Endodermal cell (in vitro differentiated cells): ENCODE results near the gene RINL. TPM values are rescaled to one million over a fixed set of nuclear protein-coding genes. Genes with fewer than 3 reads are reported as not detected.

ENCODE experiments used
- DNase-seq: peaks from one replicate; pipeline ENCODE4 v3.0.0-alpha.2; 2017
- H3K27ac ChIP-seq: 2 replicates; pipeline ENCODE4 v1.5.1; 2013; ENCODE audit warnings: mild to moderate bottlenecking, low read depth, low read length, moderate library complexity
- H3K27me3 ChIP-seq: 2 replicates; pipeline ENCODE4 v1.6.1; 2013; ENCODE audit warnings: mild to moderate bottlenecking, low read length, moderate library complexity; ENCODE audit not compliant: insufficient read depth, control insufficient read depth, poor library complexity, severe bottlenecking
- H3K36me3 ChIP-seq: 2 replicates; pipeline ENCODE4 v1.7.0; 2013; ENCODE audit warnings: mild to moderate bottlenecking, low read length, moderate library complexity; ENCODE audit not compliant: control insufficient read depth, insufficient read depth
- H3K4me1 ChIP-seq: one replicate; pipeline ENCODE4 v1.7.0; 2013; ENCODE audit warnings: low read length; ENCODE audit not compliant: control insufficient read depth, insufficient read depth
- H3K4me3 ChIP-seq: 2 replicates; pipeline ENCODE4 v1.5.1; 2013; ENCODE audit warnings: mild to moderate bottlenecking, low read length, moderate library complexity
- H3K9ac ChIP-seq: 2 replicates; pipeline ENCODE4 v1.6.1; 2013; ENCODE audit warnings: mild to moderate bottlenecking, low read length, moderate library complexity; ENCODE audit not compliant: poor library complexity, severe bottlenecking; ENCODE audit errors: extremely low read depth
- H3K9me3 ChIP-seq: 2 replicates; pipeline ENCODE4 v1.6.1; 2013; ENCODE audit warnings: mild to moderate bottlenecking, low read length, moderate library complexity; ENCODE audit not compliant: control insufficient read depth
- H3K27ac Mint-ChIP-seq: 2 replicates; pipeline ENCODE4 v1.8.0; 2020; ENCODE audit warnings: mixed read lengths
- H3K27me3 Mint-ChIP-seq: 2 replicates; pipeline ENCODE4 v1.8.0; 2021; ENCODE audit warnings: mild to moderate bottlenecking, mixed read lengths; ENCODE audit not compliant: insufficient read depth
- H3K36me3 Mint-ChIP-seq: 2 replicates; pipeline ENCODE4 v1.8.0; 2020; ENCODE audit warnings: low read depth, mixed read lengths
- H3K4me1 Mint-ChIP-seq: 2 replicates; pipeline ENCODE4 v1.8.0; 2020; ENCODE audit warnings: mixed read lengths
- H3K4me3 Mint-ChIP-seq: 2 replicates; pipeline ENCODE4 v1.8.0; 2020; ENCODE audit warnings: mild to moderate bottlenecking, moderate library complexity, mixed read lengths
- H3K9me3 Mint-ChIP-seq: 2 replicates; pipeline ENCODE4 v1.8.0; 2020; ENCODE audit warnings: mild to moderate bottlenecking, mixed read lengths
- CTCF ChIP-seq: fragments of 200-600 bp; sonication (generic); conservative IDR thresholded peaks from 2 replicates; pipeline ENCODE4 v1.5.0; 2021; ENCODE audit warnings: antibody characterized with exemption, mild to moderate bottlenecking
- WGBS, 2 experiments: methylation state at CpG; one replicate each; pipeline versions ENCODE4 v1.1.5 to v1.1.7; 2013; ENCODE audit warnings: missing lambda C conversion rate in 2 of 2, mixed read lengths in 1 of 2; ENCODE audit not compliant: insufficient coverage in 1 of 2, insufficient read length in 1 of 2; 5-methylcytosine and 5-hydroxymethylcytosine counted together
- total RNA-seq, 2 donors: library from RNA; stranded (reverse); fragmentation: NEBNext Ultra II Directional in 1 of 2; extraction: Animal tissue kit (Norgen Biotek cat#: 25700) in 1 of 2; gene quantifications; 2 replicates in 1 of 2; 3 replicates in 1 of 2; pipeline ENCODE4 v1.2.1, GENCODE V29; 2021

The RINL gene
- total RNA-seq, 2 donors from 2014 or later: 4.8 to 6.7 TPM

- H3K36me3 Mint-ChIP-seq: peaks cover 36% of the 10 kb centered on the region
- no peak overlapping the region for H3K4me3 Mint-ChIP-seq
- no peaks in the 10 kb centered on the region for H3K27me3 Mint-ChIP-seq
- Histone ChIP-seq H3K27ac (no peak overlapping the region), H3K9ac (no peak overlapping the region), H3K36me3 (peaks cover 32% of the 10 kb centered on the region), H3K27me3 (no peaks in the 10 kb centered on the region), H3K4me1 (no peaks in the 10 kb centered on the region), H3K9me3 (no peaks in the 10 kb centered on the region), H3K4me3 (no peak overlapping the region)
- H3K27ac Mint-ChIP-seq: no peak overlapping the region
- TF ChIP-seq CTCF: no peak
- DNase-seq: no peak
- 93% methylated on average over 16 to 21 of the region's 21 CpGs for WGBS, 2 experiments
- H3K4me1 Mint-ChIP-seq: no peaks in the 10 kb centered on the region
- H3K9me3 Mint-ChIP-seq: peaks cover 1% of the 10 kb centered on the region
Observed at GRCh38 chr19:38919837-38920601, 41.9 kb upstream of the RINL start.

- 88 to 96% methylated on average over 4 to 10 of the region's 10 CpGs for WGBS, 2 experiments
- no peak for DNase-seq
- no peaks in the 10 kb centered on the region for H3K27me3 Mint-ChIP-seq
- Histone ChIP-seq H3K9ac (no peak overlapping the region), H3K27ac (no peak overlapping the region), H3K4me1 (no peaks in the 10 kb centered on the region), H3K9me3 (no peaks in the 10 kb centered on the region), H3K27me3 (no peaks in the 10 kb centered on the region), H3K4me3 (no peak overlapping the region), H3K36me3 (peaks cover 21% of the 10 kb centered on the region)
- no peak overlapping the region for H3K27ac Mint-ChIP-seq
- no peak overlapping the region for H3K4me3 Mint-ChIP-seq
- no peak for TF ChIP-seq CTCF
- peaks cover 26% of the 10 kb centered on the region for H3K36me3 Mint-ChIP-seq
- peaks cover 1% of the 10 kb centered on the region for H3K9me3 Mint-ChIP-seq
- no peaks in the 10 kb centered on the region for H3K4me1 Mint-ChIP-seq
Observed at GRCh38 chr19:38918526-38918925, 40.5 kb upstream of the RINL start.

GRCh38 chr19:38917921-38918491 is 39.9 kb upstream of the RINL start:
- Histone ChIP-seq H3K4me1 (no peaks in the 10 kb centered on the region), H3K9me3 (no peaks in the 10 kb centered on the region), H3K36me3 (peaks cover 21% of the 10 kb centered on the region), H3K27ac (no peak overlapping the region), H3K4me3 (no peak overlapping the region), H3K27me3 (no peaks in the 10 kb centered on the region), H3K9ac (no peak overlapping the region)
- no peak overlapping the region for H3K4me3 Mint-ChIP-seq
- peaks cover 25% of the 10 kb centered on the region for H3K36me3 Mint-ChIP-seq
- TF ChIP-seq CTCF: peak; percentile 60
- peaks cover 2% of the 10 kb centered on the region for H3K27me3 Mint-ChIP-seq
- H3K27ac Mint-ChIP-seq: peak overlapping the region; percentile 55
- no peak for DNase-seq
- 93% methylated on average over 8 to 12 of the region's 13 CpGs for WGBS, 2 experiments
- H3K9me3 Mint-ChIP-seq: peaks cover 1% of the 10 kb centered on the region
- H3K4me1 Mint-ChIP-seq: no peaks in the 10 kb centered on the region
